Omental fat pad (tissue), 4 donors: ENCODE measurements around the gene PROKR1. TPM values are rescaled to one million over a fixed set of nuclear protein-coding genes. Genes with fewer than 3 reads are reported as not detected.
"Not testable (repeated sequence)": the region's sequence is repeated elsewhere in the genome, so short reads cannot be mapped to it uniquely, and the experiment has no call there.

Experiments used
- ATAC-seq: fragments of 150-250 bp; one replicate; pipeline ENCODE4 v1.9.1; 2016; ENCODE audit warnings: mild to moderate bottlenecking, moderate library complexity; ENCODE audit not compliant: low FRiP score
- DNase-seq: peaks from one replicate; pipeline ENCODE4 v3.0.0-alpha.2; 2019; ENCODE audit warnings: low spot score
- CTCF ChIP-seq, 3 donors: fragments of 450-650 bp; IDR thresholded peaks; one replicate each; pipeline ENCODE4 v1.5.1; 2016 to 2017; ENCODE audit warnings: antibody characterized with exemption in 3 of 3, mild to moderate bottlenecking in 3 of 3, moderate library complexity in 2 of 3
- total RNA-seq, 4 donors: library from RNA; depleted of rRNA; stranded (reverse); fragments of >200 nt; gene quantifications; one replicate each; pipeline ENCODE4 v1.1.0, GENCODE V29; 2016

Gene PROKR1
- total RNA-seq, 4 donors from 2014 or later = 0.46 to 3.6 (median 1.3) TPM

- TF ChIP-seq CTCF (IDR thresholded peaks at IDR 0.05) = no peak
- ATAC-seq = no peak
- DNase-seq = no peak
Observed at GRCh38 chr2:68671961-68672360, 28.6 kb downstream of the PROKR1 start.

DNA sequence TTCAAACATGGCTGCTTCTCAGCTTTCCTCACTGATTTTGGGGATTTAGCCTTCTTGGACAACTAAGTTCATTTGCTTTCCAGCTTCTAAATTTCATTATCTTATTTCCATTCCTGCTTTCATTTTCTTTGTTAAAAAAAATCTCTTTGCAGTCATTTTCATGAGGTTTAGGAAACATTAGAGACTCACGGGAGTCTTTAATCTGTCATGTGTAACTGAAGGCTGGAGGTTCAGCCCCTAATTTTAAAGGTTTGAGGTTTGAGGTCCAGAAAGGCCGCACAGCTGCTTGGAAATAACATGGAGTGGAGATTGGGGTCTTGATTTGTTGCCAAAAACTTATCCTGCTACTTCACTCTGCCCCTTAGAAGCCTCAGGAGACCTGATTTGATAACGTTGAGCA lies 30.3 kb downstream of the PROKR1 start:
- DNase-seq (no peak), ATAC-seq (no peak)
- no peak for TF ChIP-seq CTCF (IDR thresholded peaks at IDR 0.05)

DNA sequence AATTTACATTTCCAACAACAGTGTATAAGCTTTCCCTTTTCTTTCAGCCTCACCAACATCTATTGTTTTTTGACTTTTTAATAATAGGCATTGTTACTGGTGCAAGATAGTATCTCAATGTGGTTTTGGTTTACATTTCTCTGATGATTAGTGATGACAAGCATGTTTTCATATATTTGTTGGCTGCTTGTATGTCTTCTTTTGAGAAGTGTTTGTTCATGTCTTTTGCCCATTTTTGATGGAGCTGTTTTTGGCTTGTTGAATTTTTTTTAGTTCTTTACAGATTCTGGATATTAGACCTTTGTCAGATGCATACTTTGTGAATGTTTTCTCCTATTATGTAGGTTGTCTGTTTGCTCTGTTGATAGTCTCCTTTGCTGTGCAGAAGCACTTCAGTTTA lies 32.1 kb downstream of the PROKR1 start:
- DNase-seq (no peak), ATAC-seq (no peak)
- TF ChIP-seq CTCF (IDR thresholded peaks at IDR 0.05) = no peak

DNA sequence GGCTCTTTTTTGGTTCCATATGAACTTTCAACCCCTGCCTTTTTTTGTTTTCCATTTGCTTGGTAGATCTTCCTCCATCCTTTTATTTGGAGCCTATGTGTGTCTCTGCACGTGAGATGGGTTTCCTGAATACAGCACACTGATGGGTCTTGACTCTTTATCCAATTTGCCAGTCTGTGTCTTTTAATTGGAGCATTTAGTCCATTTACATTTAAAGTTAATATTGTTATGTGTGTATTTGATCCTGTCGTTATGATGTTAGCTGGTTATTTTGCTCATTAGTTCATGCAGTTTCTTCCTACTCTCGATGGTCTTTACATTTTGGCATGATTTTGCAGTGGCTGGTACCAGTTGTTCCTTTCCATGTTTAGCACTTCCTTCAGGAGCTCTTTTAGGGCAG lies 34.5 kb downstream of the PROKR1 start:
- DNase-seq, ATAC-seq: not testable (repeated sequence)

DNA sequence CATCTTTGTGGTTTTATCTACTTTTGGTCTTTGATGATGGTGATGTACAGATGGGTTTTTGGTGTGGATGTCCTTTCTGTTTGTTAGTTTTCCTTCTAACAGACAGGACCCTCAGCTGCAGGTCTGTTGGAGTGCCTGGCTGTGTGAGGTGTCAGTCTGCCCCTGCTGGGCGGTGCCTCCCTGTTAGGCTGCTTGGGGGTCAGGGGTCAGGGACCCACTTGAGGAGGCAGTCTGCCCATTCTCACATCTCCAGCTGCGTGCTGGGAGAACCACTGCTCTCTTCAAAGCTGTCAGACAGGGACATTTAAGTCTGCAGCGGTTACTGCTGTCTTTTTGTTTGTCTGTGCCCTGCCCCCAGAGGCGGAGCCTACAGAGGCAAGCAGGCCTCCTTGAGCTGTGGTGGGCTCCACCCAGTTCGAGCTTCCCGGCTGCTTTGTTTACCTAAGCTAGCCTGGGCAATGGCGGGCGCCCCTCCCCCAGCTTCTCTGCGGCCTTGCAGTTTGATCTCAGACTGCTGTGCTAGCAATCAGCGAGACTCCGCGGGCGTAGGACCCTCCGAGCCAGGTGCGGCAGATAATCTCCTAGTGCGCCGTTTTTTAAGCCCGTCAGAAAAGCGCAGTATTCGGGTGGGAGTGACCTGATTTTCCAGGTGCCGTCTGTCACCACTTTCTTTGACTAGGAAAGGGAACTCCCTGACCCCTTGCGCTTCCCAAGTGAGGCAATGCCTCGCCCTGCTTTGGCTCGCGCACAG lies 36.0 kb downstream of the PROKR1 start:
- ATAC-seq = not testable (repeated sequence)

GRCh38 chr2:68679917-68680267 lies 36.5 kb downstream of the PROKR1 start:
- DNase-seq, ATAC-seq: not testable (repeated sequence)

More for the DNA sequence above, 36.0 kb downstream of the PROKR1 start:
- DNase-seq = not testable (repeated sequence)

- ATAC-seq (no peak), DNase-seq (no peak)
- no peak for TF ChIP-seq CTCF (IDR thresholded peaks at IDR 0.05)
Observed at GRCh38 chr2:68684197-68684596, 40.8 kb downstream of the PROKR1 start.

GRCh38 chr2:68686178-68686577 lies 42.8 kb downstream of the PROKR1 start:
- no peak for TF ChIP-seq CTCF (IDR thresholded peaks at IDR 0.05)
- no peak for DNase-seq
- ATAC-seq = no peak

DNA sequence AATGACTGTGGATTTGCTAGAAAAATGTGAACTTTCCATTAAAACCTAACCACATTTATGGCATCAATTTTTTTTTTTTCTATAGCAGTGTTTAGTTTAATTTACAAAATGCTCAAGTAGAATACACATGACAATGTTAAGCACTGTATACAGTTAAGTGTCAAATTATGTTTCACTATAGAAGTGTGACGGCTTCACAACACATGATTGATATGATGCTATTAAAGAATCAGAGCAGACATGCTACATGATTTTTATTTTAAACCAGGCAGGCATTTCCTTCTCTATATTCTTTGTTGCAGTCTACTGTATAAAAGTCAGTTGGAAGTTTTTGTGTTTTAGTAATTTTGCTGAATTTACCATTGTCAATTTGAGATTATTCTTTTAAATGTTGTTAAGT lies 43.6 kb downstream of the PROKR1 start:
- no peak for TF ChIP-seq CTCF (IDR thresholded peaks at IDR 0.05)
- no peak for DNase-seq
- ATAC-seq = no peak
